ENCODE measurements around the gene EMX2.
A peak's percentile ranks its signal among the peaks of the same experiment; 100 is the strongest.
"Not testable (repeated sequence)": the region's sequence is repeated elsewhere in the genome, so short reads cannot be mapped to it uniquely, and the experiment has no call there.

EMX2 gene

GRCh38 chr10:117542706-117543224 lies at the start of gene EMX2:
Gene EMX2, plus strand, starts transcription at chr10:117542746. Its CDS starts 522 bp downstream, at chr10:117543268.
- no peak for DNase-seq (ENCODE audit: low read depth in 3 of 3)

- DNase-seq (ENCODE audit: low read depth in 3 of 3) = no peak
Observed at GRCh38 chr10:117496031-117496430, 46.5 kb upstream of the EMX2 start.

GRCh38 chr10:117496616-117497028 lies 45.9 kb upstream of the EMX2 start:
- DNase-seq (ENCODE audit: low read depth in 3 of 3) = peak; percentile 38 to 53 (median 41)

- no peak for DNase-seq (ENCODE audit: low read depth in 3 of 3)
Observed at GRCh38 chr10:117497736-117498135, 44.8 kb upstream of the EMX2 start.

GRCh38 chr10:117499248-117500105 lies 43.1 kb upstream of the EMX2 start:
- DNase-seq (ENCODE audit: low read depth in 3 of 3) = no peak

GRCh38 chr10:117500456-117500855 lies 42.1 kb upstream of the EMX2 start:
- no peak for DNase-seq (ENCODE audit: low read depth in 3 of 3)

- no peak for DNase-seq (ENCODE audit: low read depth in 3 of 3)
Observed at GRCh38 chr10:117501460-117502035, 41.0 kb upstream of the EMX2 start.

- DNase-seq (ENCODE audit: low read depth in 3 of 3) = no peak
Observed at GRCh38 chr10:117502421-117503243, 39.9 kb upstream of the EMX2 start.

GRCh38 chr10:117503244-117504205 lies 39.0 kb upstream of the EMX2 start:
- DNase-seq (ENCODE audit: low read depth in 3 of 3) = no peak

GRCh38 chr10:117504562-117504961 lies 38.0 kb upstream of the EMX2 start:
- no peak for DNase-seq (ENCODE audit: low read depth in 3 of 3)

- DNase-seq (ENCODE audit: low read depth in 3 of 3) = not testable (repeated sequence)
Observed at GRCh38 chr10:117507081-117507480, 35.5 kb upstream of the EMX2 start.

- no peak for DNase-seq (ENCODE audit: low read depth in 3 of 3)
Observed at GRCh38 chr10:117509573-117509972, 33.0 kb upstream of the EMX2 start.

- DNase-seq (ENCODE audit: low read depth in 3 of 3) = no peak
Observed at GRCh38 chr10:117511601-117512390, 30.8 kb upstream of the EMX2 start.

GRCh38 chr10:117514971-117515370 lies 27.6 kb upstream of the EMX2 start:
- no peak for DNase-seq (ENCODE audit: low read depth in 3 of 3)

- no peak for DNase-seq (ENCODE audit: low read depth in 3 of 3)
Observed at GRCh38 chr10:117516681-117517080, 25.9 kb upstream of the EMX2 start.

GRCh38 chr10:117518246-117518645 lies 24.3 kb upstream of the EMX2 start:
- DNase-seq (ENCODE audit: low read depth in 3 of 3) = no peak

GRCh38 chr10:117519286-117519685 lies 23.3 kb upstream of the EMX2 start:
- DNase-seq (ENCODE audit: low read depth in 3 of 3) = no peak

GRCh38 chr10:117519879-117520278 lies 22.7 kb upstream of the EMX2 start:
- DNase-seq (ENCODE audit: low read depth in 3 of 3) = no peak

- no peak for DNase-seq (ENCODE audit: low read depth in 3 of 3)
Observed at GRCh38 chr10:117530791-117531190, 11.8 kb upstream of the EMX2 start.

- no peak for DNase-seq (ENCODE audit: low read depth in 3 of 3)
Observed at GRCh38 chr10:117531371-117532002, 11.1 kb upstream of the EMX2 start.

All from stimulated activated CD4-positive, alpha-beta T cell treated with anti-CD3 and anti-CD28 coated beads, TNF-alpha, amount 100 ng/mL, for 4 hours (primary cell).